B cell (primary cell): ENCODE measurements around the gene EEF1AKMT2. TPM values are rescaled to one million over a fixed set of nuclear protein-coding genes. Genes with fewer than 3 reads are reported as not detected.

Experiments used
- ATAC-seq: fragments of 200-7000 bp; cut with Tn5 transposase; one replicate; pipeline ENCODE4 v1.10.0; 2021; ENCODE audit warnings: low read depth, mild to moderate bottlenecking, moderate number of reproducible peaks, moderate library complexity
- CTCF ChIA-PET: fragments of 350-600 bp; sonication (Branson Sonifier 250); formaldehyde crosslinking; loops from one replicate; lab custom pipeline; 2021; ENCODE audit warnings: antibody characterized with exemption, inconsistent platforms; lab: Charles Lee
- POLR2A ChIA-PET: fragments of 350-600 bp; sonication (Branson Sonifier 250); formaldehyde crosslinking; loops from one replicate; lab custom pipeline; 2021; ENCODE audit warnings: antibody characterized with exemption; lab: Charles Lee
- DNase-seq: peaks from one replicate; pipeline ENCODE4 v3.0.0; 2013
- H2AFZ ChIP-seq: 2 replicates; pipeline ENCODE4 v1.6.1; 2012; ENCODE audit warnings: mild to moderate bottlenecking, low read depth, low read length; ENCODE audit not compliant: insufficient read depth, poor library complexity, severe bottlenecking
- H3K27ac ChIP-seq, 2 donors: 1 replicate in 1 of 2; 2 replicates in 1 of 2; pipeline ENCODE4 v1.5.1; 2012 to 2013; ENCODE audit warnings: low read length in 2 of 2, mild to moderate bottlenecking in 2 of 2, moderate library complexity in 1 of 2
- H3K27me3 ChIP-seq, 4 experiments: fragments of 200-600 bp in 1 of 4; sonication (generic) in 1 of 4; replicated peaks in 1 of 4; 1 replicate in 2 of 4; 2 replicates in 2 of 4; pipeline versions ENCODE4 v1.6.1 to v1.7.0; 2013 to 2016; ENCODE audit warnings: low read length in 3 of 4, mild to moderate bottlenecking in 2 of 4, mixed read lengths in 1 of 4, moderate library complexity in 1 of 4; ENCODE audit not compliant: insufficient read depth in 4 of 4, control insufficient read depth in 3 of 4; ENCODE audit errors: control extremely low read depth in 1 of 4
- H3K36me3 ChIP-seq, 2 experiments: replicated peaks in 1 of 2; 1 replicate in 1 of 2; 2 replicates in 1 of 2; pipeline versions ENCODE4 v1.6.1 to v1.7.1; 2013; ENCODE audit warnings: low read length in 1 of 2; ENCODE audit not compliant: insufficient read depth in 2 of 2, control insufficient read depth in 1 of 2; ENCODE audit errors: control extremely low read depth in 1 of 2, extremely low read depth in 1 of 2
- H3K4me1 ChIP-seq, 2 donors: fragments of 200-600 bp in 1 of 2; sonication (generic) in 1 of 2; 1 replicate in 1 of 2; 2 replicates in 1 of 2; pipeline versions ENCODE4 v1.5.1 to v1.6.1; 2013 to 2017; ENCODE audit warnings: low read length in 2 of 2; ENCODE audit not compliant: control insufficient read depth in 2 of 2, insufficient read depth in 2 of 2
- H3K4me2 ChIP-seq: replicated peaks from 2 replicates; pipeline ENCODE3; 2012; ENCODE audit warnings: mild to moderate bottlenecking, low read depth, low read length; ENCODE audit not compliant: poor library complexity, severe bottlenecking
- H3K4me3 ChIP-seq, 5 experiments: fragments of 200-600 bp in 1 of 5; sonication (generic) in 1 of 5; 1 replicate in 3 of 5; 2 replicates in 2 of 5; pipeline versions ENCODE4 v1.5.1 to v1.7.0; 2011 to 2016; ENCODE audit warnings: low read length in 4 of 5, mild to moderate bottlenecking in 4 of 5, low read depth in 2 of 5, control low read depth in 1 of 5, moderate library complexity in 1 of 5; ENCODE audit not compliant: insufficient read depth in 1 of 5; ENCODE audit errors: control extremely low read depth in 1 of 5, extremely low read depth in 1 of 5
- H3K79me2 ChIP-seq: fragments of 200-600 bp; sonication (generic); one replicate; pipeline ENCODE4 v1.6.0; 2016; ENCODE audit warnings: low read length; ENCODE audit not compliant: control insufficient read depth, insufficient read depth
- H3K9ac ChIP-seq: fragments of 200-600 bp; sonication (generic); 2 replicates; pipeline ENCODE4 v1.6.1; 2017; ENCODE audit warnings: mild to moderate bottlenecking, low read length, moderate library complexity
- H3K9me3 ChIP-seq, 3 donors: one replicate each; pipeline versions ENCODE4 v1.6.1 to v1.7.1; 2013; ENCODE audit warnings: low read length in 2 of 3; ENCODE audit not compliant: control insufficient read depth in 2 of 3, insufficient read depth in 1 of 3; ENCODE audit errors: control extremely low read depth in 1 of 3
- H4K20me1 ChIP-seq: 2 replicates; pipeline ENCODE4 v1.6.0; 2012; ENCODE audit warnings: mild to moderate bottlenecking, low read length; ENCODE audit not compliant: insufficient read depth, control insufficient read depth, poor library complexity, severe bottlenecking
- H3K27ac Mint-ChIP-seq: one replicate; pipeline ENCODE4 v1.8.0; 2021; ENCODE audit warnings: mixed read lengths
- H3K27me3 Mint-ChIP-seq: one replicate; pipeline ENCODE4 v1.8.0; 2021; ENCODE audit warnings: mixed read lengths
- H3K4me1 Mint-ChIP-seq: one replicate; pipeline ENCODE4 v1.8.0; 2021; ENCODE audit warnings: mixed read lengths
- H3K4me3 Mint-ChIP-seq: one replicate; pipeline ENCODE4 v1.8.0; 2021; ENCODE audit warnings: mixed read lengths
- H3K9me3 Mint-ChIP-seq: one replicate; pipeline ENCODE4 v1.8.0; 2022; ENCODE audit warnings: mixed read lengths; ENCODE audit not compliant: insufficient read depth
- EZH2 ChIP-seq: IDR thresholded peaks from 2 replicates; pipeline ENCODE4 v1.6.1; 2012; ENCODE audit warnings: borderline replicate concordance, low read depth, mild to moderate bottlenecking, moderate library complexity, low read length; ENCODE audit not compliant: insufficient read depth, poor library complexity, severe bottlenecking
- WGBS: methylation state at CpG from one replicate; pipeline ENCODE4 v1.1.5; 2013; ENCODE audit warnings: missing lambda C conversion rate; ENCODE audit not compliant: insufficient coverage; 5-methylcytosine and 5-hydroxymethylcytosine counted together
- intact Hi-C: fragments of 100-400 bp; cut with micrococcal nuclease; formaldehyde crosslinking; loops from one replicate; pipeline ENCODE4 v1.10.0; 2022
- polyA plus RNA-seq: library from polyadenylated mRNA; depleted of rRNA; stranded (reverse); fragments of >200 nt; gene quantifications from 2 replicates; pipeline ENCODE4 v1.2.3, GENCODE V29; 2012
- total RNA-seq, 2 donors: library from RNA; stranded (reverse); fragments of 120-200 nt in 1 of 2; gene quantifications; 1 replicate in 1 of 2; 2 replicates in 1 of 2; pipeline versions ENCODE4 v1.2.3 to v1.2.4, GENCODE V29; 2013 to 2022
- TF ChIP-seq, protein P1 (sequence below): fragments of 200-600 bp; IDR thresholded peaks from one replicate; pipeline ENCODE4 v1.8.0; 2022; ENCODE audit warnings: antibody characterized with exemption, mild to moderate bottlenecking

The EEF1AKMT2 gene
- total and polyA plus RNA-seq, 2 donors (not counting 1 experiment from before 2014, with no cell fraction given): 8.8 to 15.0 TPM

- Histone ChIP-seq H3K9me3 (no peaks in the 10 kb centered on the region), H3K4me1 (peaks cover 2 to 4% of the 10 kb centered on the region in 2 donors), H3K27me3 (no peaks in the 10 kb centered on the region), H3K4me2 (no peak overlapping the region), H3K36me3 (peaks cover 2 to 11% of the 10 kb centered on the region in 2 experiments), H3K4me3 (no peak overlapping the region), H3K27ac (no peak overlapping the region), H4K20me1 (no peaks in the 10 kb centered on the region), H3K9ac (no peak overlapping the region), H2AFZ (no peak overlapping the region), H3K79me2 (no peaks in the 10 kb centered on the region)
- no peaks in the 10 kb centered on the region for H3K27me3 Mint-ChIP-seq
- ATAC-seq (no peak), DNase-seq (no peak)
- intact Hi-C loops: no loop called here
- no peaks in the 10 kb centered on the region for H3K9me3 Mint-ChIP-seq
- ChIA-PET POLR2A (no interaction called here), CTCF (interaction anchor here (1.0 to 3.9 kb wide), 3 partner anchors 8 to 224 kb away, joined by 3 to 23 read pairs (median 5); no protein-coding TSS in a partner anchor)
- H3K4me3 Mint-ChIP-seq: no peak overlapping the region
- H3K27ac Mint-ChIP-seq: no peak overlapping the region
- TF ChIP-seq, protein P1, sequence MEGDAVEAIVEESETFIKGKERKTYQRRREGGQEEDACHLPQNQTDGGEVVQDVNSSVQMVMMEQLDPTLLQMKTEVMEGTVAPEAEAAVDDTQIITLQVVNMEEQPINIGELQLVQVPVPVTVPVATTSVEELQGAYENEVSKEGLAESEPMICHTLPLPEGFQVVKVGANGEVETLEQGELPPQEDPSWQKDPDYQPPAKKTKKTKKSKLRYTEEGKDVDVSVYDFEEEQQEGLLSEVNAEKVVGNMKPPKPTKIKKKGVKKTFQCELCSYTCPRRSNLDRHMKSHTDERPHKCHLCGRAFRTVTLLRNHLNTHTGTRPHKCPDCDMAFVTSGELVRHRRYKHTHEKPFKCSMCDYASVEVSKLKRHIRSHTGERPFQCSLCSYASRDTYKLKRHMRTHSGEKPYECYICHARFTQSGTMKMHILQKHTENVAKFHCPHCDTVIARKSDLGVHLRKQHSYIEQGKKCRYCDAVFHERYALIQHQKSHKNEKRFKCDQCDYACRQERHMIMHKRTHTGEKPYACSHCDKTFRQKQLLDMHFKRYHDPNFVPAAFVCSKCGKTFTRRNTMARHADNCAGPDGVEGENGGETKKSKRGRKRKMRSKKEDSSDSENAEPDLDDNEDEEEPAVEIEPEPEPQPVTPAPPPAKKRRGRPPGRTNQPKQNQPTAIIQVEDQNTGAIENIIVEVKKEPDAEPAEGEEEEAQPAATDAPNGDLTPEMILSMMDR: no peak
- TF ChIP-seq EZH2: no peak
- peaks cover 4% of the 10 kb centered on the region for H3K4me1 Mint-ChIP-seq
- 100% methylated on average over 3 of the region's 5 CpGs for WGBS
Measured at GRCh38 chr10:124754227-124754626, 37.5 kb downstream of the EEF1AKMT2 start.

DNA sequence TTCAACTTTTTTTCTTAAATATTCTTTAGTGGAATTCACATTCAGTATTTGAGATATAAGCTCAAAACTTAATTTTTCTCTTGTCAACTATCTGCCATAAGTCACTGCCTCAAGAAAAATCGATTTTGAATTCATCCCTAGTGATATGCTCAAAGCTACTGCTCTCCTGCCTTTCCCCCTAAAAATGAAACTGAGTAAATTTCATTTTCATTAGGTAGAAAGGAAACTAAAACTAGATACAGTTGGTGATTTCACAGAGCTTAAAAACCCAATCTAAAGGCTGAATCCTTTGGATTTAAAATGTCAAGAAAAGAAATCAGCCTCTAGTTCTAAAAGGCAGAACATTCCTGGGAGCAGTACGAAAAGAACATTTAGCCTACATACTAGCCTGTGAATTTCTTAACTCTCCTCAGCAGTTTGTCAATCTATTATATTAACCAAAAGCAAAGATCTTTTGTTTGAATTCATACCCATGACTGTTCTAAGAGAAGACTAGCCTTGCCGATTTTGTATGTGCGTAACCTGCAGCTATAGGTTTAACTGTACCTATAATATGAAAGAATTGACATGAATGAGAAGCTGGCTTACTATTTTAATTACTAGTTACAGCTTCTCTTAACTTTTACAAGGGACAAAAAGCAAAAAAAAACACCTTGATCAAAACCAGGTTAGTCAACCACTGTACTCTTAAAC lies 42.6 kb downstream of the EEF1AKMT2 start:
- H4K20me1 ChIP-seq: no peaks in the 10 kb centered on the region
- H3K9ac ChIP-seq: peak overlapping the region; percentile 4
- peaks cover 4% of the 10 kb centered on the region for H3K79me2 ChIP-seq
- H3K9me3 ChIP-seq: no peaks in the 10 kb centered on the region
- no peak overlapping the region for H3K4me3 ChIP-seq
- H3K4me3 Mint-ChIP-seq: no peak overlapping the region
- intact Hi-C loops: loop anchor here (5.0 to 10.0 kb wide), 2 partner anchors 287 to 654 kb away; partner anchors contain the start of genes CHST15 and LHPP
- peak overlapping the region in 1 of 2 donors; percentile 68 for H3K27ac ChIP-seq
- POLR2A ChIA-PET: no interaction called here
- 100% methylated on average over 1 of the region's 4 CpGs for WGBS
- H3K4me1 Mint-ChIP-seq: peaks cover 21% of the 10 kb centered on the region
- no peaks in the 10 kb centered on the region for H3K27me3 ChIP-seq
- ATAC-seq (no peak), DNase-seq (peak; percentile 42)
- CTCF ChIA-PET: interaction anchor here (0.7 to 7.3 kb wide), 13 partner anchors 10 to 671 kb away, joined by 3 to 415 read pairs (median 3); no protein-coding TSS in a partner anchor
- no peaks in the 10 kb centered on the region for H3K27me3 Mint-ChIP-seq
- peak overlapping the region; percentile 67 for H3K27ac Mint-ChIP-seq
- peak overlapping the region; percentile 30 for H2AFZ ChIP-seq
- peaks cover 16 to 18% of the 10 kb centered on the region in 2 donors for H3K4me1 ChIP-seq
- no peaks in the 10 kb centered on the region for H3K36me3 ChIP-seq
- no peaks in the 10 kb centered on the region for H3K9me3 Mint-ChIP-seq
- TF ChIP-seq, protein P1: no peak
- no peak for TF ChIP-seq EZH2
- H3K4me2 ChIP-seq: peak overlapping the region; percentile 37
